Esophagus (tissue), 2 donors: ENCODE measurements around the gene PRXL2A. TPM values are rescaled to one million over a fixed set of nuclear protein-coding genes. Genes with fewer than 3 reads are reported as not detected.
"Not testable (repeated sequence)": the region's sequence is repeated elsewhere in the genome, so short reads cannot be mapped to it uniquely, and the experiment has no call there.

Source experiments
- H3K27ac ChIP-seq, 2 donors: one replicate each; pipeline ENCODE4 v1.5.1; 2013; ENCODE audit warnings: low read depth in 2 of 2, mild to moderate bottlenecking in 2 of 2, inconsistent platforms in 1 of 2, low read length in 1 of 2, moderate library complexity in 1 of 2
- H3K27me3 ChIP-seq, 2 donors: one replicate each; pipeline ENCODE4 v1.6.1; 2013; ENCODE audit warnings: low read length in 2 of 2, control low read depth in 1 of 2, mild to moderate bottlenecking in 1 of 2; ENCODE audit not compliant: insufficient read depth in 2 of 2, control insufficient read depth in 1 of 2
- H3K36me3 ChIP-seq, 2 donors: one replicate each; pipeline ENCODE4 v1.6.1; 2013; ENCODE audit warnings: low read length in 1 of 2; ENCODE audit not compliant: control insufficient read depth in 2 of 2, insufficient read depth in 2 of 2
- H3K4me1 ChIP-seq, 2 donors: one replicate each; pipeline ENCODE4 v1.6.1; 2013; ENCODE audit warnings: low read length in 1 of 2; ENCODE audit not compliant: control insufficient read depth in 2 of 2, insufficient read depth in 2 of 2
- H3K4me3 ChIP-seq, 2 donors: one replicate each; pipeline ENCODE4 v1.5.1; 2013; ENCODE audit warnings: low read length in 2 of 2, mild to moderate bottlenecking in 2 of 2, low read depth in 1 of 2, moderate library complexity in 1 of 2
- H3K9me3 ChIP-seq, 2 donors: one replicate each; pipeline ENCODE4 v1.6.1; 2013; ENCODE audit warnings: mild to moderate bottlenecking in 2 of 2, low read depth in 1 of 2, low read length in 1 of 2, moderate library complexity in 1 of 2; ENCODE audit not compliant: control insufficient read depth in 2 of 2, insufficient read depth in 1 of 2
- WGBS, 2 donors: extraction: QIAGEN DNeasy Blood & Tissue Kit; methylation state at CpG; one replicate each; pipeline ENCODE4 v1.1.7; 2013; 5-methylcytosine and 5-hydroxymethylcytosine counted together
- polyA plus RNA-seq, 2 donors: library from polyadenylated mRNA; stranded (reverse); fragments of 200-250 nt; gene quantifications; one replicate each; pipeline ENCODE4 v1.2.3, GENCODE V29; 2013
- donor health status: healthy with polysubstance abuse.
- donor health status: Bipolar disorder and iron deficiency.

The PRXL2A gene
- polyA plus RNA-seq, 2 donors = 47.3 to 87.9 TPM

- not testable (repeated sequence) for H3K27ac ChIP-seq, H3K36me3 ChIP-seq, H3K27me3 ChIP-seq, H3K4me3 ChIP-seq, H3K9me3 ChIP-seq
- H3K4me1 ChIP-seq = peaks cover 0 to 11% of the 10 kb centered on the region in 2 donors
- WGBS, 2 donors = 92 to 97% methylated on average over 6 of the region's 6 CpGs
These were observed 72.0 kb downstream of the PRXL2A start for GRCh38 chr10:80480373-80480772.

- WGBS, 2 donors = 91 to 93% methylated on average over 5 of the region's 5 CpGs
- Histone ChIP-seq H3K36me3 (peaks cover 0 to 6% of the 10 kb centered on the region in 2 donors), H3K4me1 (peaks cover under 1 to 14% of the 10 kb centered on the region in 2 donors)
These were observed 72.5 kb downstream of the PRXL2A start for GRCh38 chr10:80480852-80481251.

GRCh38 chr10:80484243-80484642 lies 75.9 kb downstream of the PRXL2A start:
- Histone ChIP-seq H3K27ac (peak overlapping the region in 1 of 2 donors; percentile 54), H3K9me3 (no peaks in the 10 kb centered on the region), H3K4me1 (peaks cover 9 to 28% of the 10 kb centered on the region in 2 donors), H3K27me3 (no peaks in the 10 kb centered on the region), H3K4me3 (no peak overlapping the region), H3K36me3 (peaks cover under 1 to 8% of the 10 kb centered on the region in 2 donors)
- WGBS, 2 donors = 56% methylated on average over 6 of the region's 6 CpGs

More at GRCh38 chr10:80480852-80481251, 72.5 kb downstream of the PRXL2A start:
- Histone ChIP-seq H3K27ac (no peak overlapping the region), H3K9me3 (no peaks in the 10 kb centered on the region), H3K27me3 (no peaks in the 10 kb centered on the region), H3K4me3 (no peak overlapping the region)

GRCh38 chr10:80484676-80485075 lies 76.3 kb downstream of the PRXL2A start:
- no peaks in the 10 kb centered on the region for H3K27me3 ChIP-seq
- no peak overlapping the region for H3K27ac ChIP-seq
- peaks cover 9 to 32% of the 10 kb centered on the region in 2 donors for H3K4me1 ChIP-seq
- peaks cover 5 to 13% of the 10 kb centered on the region in 2 donors for H3K36me3 ChIP-seq
- no peak overlapping the region for H3K4me3 ChIP-seq
- no peaks in the 10 kb centered on the region for H3K9me3 ChIP-seq

- 74 to 79% methylated on average over 10 of the region's 10 CpGs for WGBS, 2 donors
- Histone ChIP-seq H3K9me3 (no peaks in the 10 kb centered on the region), H3K36me3 (peaks cover 9 to 19% of the 10 kb centered on the region in 2 donors), H3K27me3 (no peaks in the 10 kb centered on the region), H3K4me1 (peaks cover 9 to 32% of the 10 kb centered on the region in 2 donors), H3K27ac (peak overlapping the region in 1 of 2 donors; percentile 76), H3K4me3 (no peak overlapping the region)
These were observed 77.0 kb downstream of the PRXL2A start for GRCh38 chr10:80485076-80485945.

GRCh38 chr10:80485946-80486764 lies 77.8 kb downstream of the PRXL2A start:
- Histone ChIP-seq H3K27me3 (no peaks in the 10 kb centered on the region), H3K4me1 (peaks cover 9 to 33% of the 10 kb centered on the region in 2 donors), H3K36me3 (peaks cover 12 to 25% of the 10 kb centered on the region in 2 donors), H3K27ac (peak overlapping the region; percentile 74 to 76), H3K4me3 (no peak overlapping the region), H3K9me3 (no peaks in the 10 kb centered on the region)
- 62 to 63% methylated on average over 17 of the region's 17 CpGs for WGBS, 2 donors

Other genes starting within 250 kb of the PRXL2A start
- 100 to 1,000 TPM; 155 to 287 TPM for gene ANXA11, start 203.0 kb upstream of the PRXL2A start, polyA plus RNA-seq
- gene MAT1A, start 118.9 kb upstream of the PRXL2A start, polyA plus RNA-seq = under 1 TPM; 0.14 to 0.22 TPM
- not detected for gene DYDC1, start 51.8 kb upstream of the PRXL2A start, polyA plus RNA-seq
- under 1 TPM; 0.34 to 0.77 TPM for gene DYDC2, start 51.8 kb upstream of the PRXL2A start, polyA plus RNA-seq
- 10 to 100 TPM; 50.6 to 63.2 TPM for gene TSPAN14, start 45.8 kb downstream of the PRXL2A start, polyA plus RNA-seq
- gene SH2D4B, start 129.4 kb downstream of the PRXL2A start, polyA plus RNA-seq = under 1 TPM in 1 of 2 donors, not detected in 1; 0.02 TPM